Daoy (cell line): ENCODE results near the gene CLPSL2. TPM values are rescaled to one million over a fixed set of nuclear protein-coding genes. Genes with fewer than 3 reads are reported as not detected.

Experiments used
- total RNA-seq: library from RNA; depleted of rRNA; stranded (reverse); fragments of >200 nt; shearing (Covaris generic); gene quantifications from 2 replicates; pipeline ENCODE4 v1.2.3, GENCODE V29; 2014; rRNA removed

CLPSL2 gene
- total RNA-seq, 1 experiment from 2014 or later: not detected

Other genes with a start within 250 kb of the CLPSL2 start
- gene FKBP5, start 87.7 kb upstream of the CLPSL2 start, total RNA-seq: 6.8 and 10.2 TPM in 2 replicates
- gene ARMC12, start 39.6 kb upstream of the CLPSL2 start, total RNA-seq: 0.51 TPM in 1 of 2 replicates, not detected in the other
- gene CLPSL1, start 4.4 kb downstream of the CLPSL2 start, total RNA-seq: not detected in 2 replicates
- gene CLPS, start 20.7 kb downstream of the CLPSL2 start, total RNA-seq: not detected in 2 replicates
- not detected in 2 replicates for gene LHFPL5, start 28.8 kb downstream of the CLPSL2 start, total RNA-seq
- 131 and 151 TPM in 2 replicates for gene SRPK1, start 144.5 kb downstream of the CLPSL2 start, total RNA-seq
- gene SLC26A8, start 248.0 kb downstream of the CLPSL2 start, total RNA-seq: not detected in 2 replicates